ENCODE results near the gene CEP128. TPM values are rescaled to one million over a fixed set of nuclear protein-coding genes. Genes with fewer than 3 reads are reported as not detected.

CEP128 gene
- 10 to 100 TPM in 3 of 4 donors, 1 to 10 TPM in 1; 7.4 to 30.4 (median 11.7) TPM for total RNA-seq

DNA sequence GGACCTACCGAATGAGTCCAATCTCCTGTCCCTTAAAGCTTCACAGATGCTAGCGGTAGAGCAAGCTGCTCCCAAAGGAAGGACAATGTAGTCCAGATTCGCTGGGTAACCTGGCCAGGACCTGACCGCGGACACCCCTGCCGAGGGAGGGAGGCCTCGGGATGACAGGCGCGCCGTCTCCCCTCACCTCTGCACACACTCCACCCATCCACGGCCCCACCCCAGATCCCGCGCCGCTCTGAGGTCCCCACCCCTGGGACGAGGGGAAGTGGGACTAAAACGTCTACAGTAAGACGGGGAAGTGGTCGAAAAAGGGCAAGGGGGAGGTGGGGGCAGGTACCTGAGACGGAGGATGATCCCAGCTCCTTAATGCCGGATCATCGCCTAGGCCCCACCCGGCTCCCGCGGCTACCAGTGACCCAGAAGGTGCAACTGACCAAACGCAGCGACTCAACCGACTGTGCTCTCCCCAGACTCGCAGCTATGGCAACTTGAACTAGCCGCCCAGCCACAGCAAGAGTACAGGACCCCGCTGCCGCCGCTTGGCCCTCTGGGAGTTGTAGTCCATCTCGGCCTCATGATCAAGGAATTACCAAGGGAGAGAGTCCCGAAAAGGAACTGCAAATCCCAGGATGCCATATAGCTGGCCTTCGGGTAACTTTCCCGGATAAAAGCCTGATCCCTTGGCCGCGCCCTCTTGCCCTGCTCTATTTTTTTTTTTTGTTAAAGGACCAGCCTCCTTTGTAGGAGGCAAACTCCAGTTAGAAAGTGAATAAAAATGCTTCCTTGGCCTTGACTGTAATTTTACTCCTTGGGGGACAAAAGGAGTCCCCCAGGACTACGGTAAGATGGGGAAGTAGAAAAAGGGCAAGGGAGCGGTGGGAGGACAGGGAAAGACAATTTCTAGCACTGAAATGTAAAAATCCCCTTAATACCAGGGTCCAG lies at the start of gene CEP128:
Gene CEP128, minus strand, starts transcription at position 498 of the 945 bp plus-strand sequence.
- Histone ChIP-seq H3K27ac (peak within 1 kb of the TSS; percentile 33), H3K4me3 (peak within 1 kb of the TSS; percentile 69), H3K27me3 (peaks cover 5% of the 10 kb centered on the region), H3K36me3 (no peaks in the 10 kb centered on the region), H3K4me1 (peaks cover 24% of the 10 kb centered on the region), H3K9me3 (no peaks in the 10 kb centered on the region)
- under 1% methylated on average over 26 of the region's 40 CpGs for WGBS
- TF ChIP-seq POLR2A (IDR thresholded peaks at IDR 0.05) (no peak), EP300 (IDR thresholded peaks at IDR 0.05) (no peak), CTCF (IDR thresholded peaks at IDR 0.05) (no peak), POLR2AphosphoS5 (IDR thresholded peaks at IDR 0.05) (no peak)
- peak; percentile 95 to 97 for DNase-seq (ENCODE audit: low spot score in 2 of 2)

DNA sequence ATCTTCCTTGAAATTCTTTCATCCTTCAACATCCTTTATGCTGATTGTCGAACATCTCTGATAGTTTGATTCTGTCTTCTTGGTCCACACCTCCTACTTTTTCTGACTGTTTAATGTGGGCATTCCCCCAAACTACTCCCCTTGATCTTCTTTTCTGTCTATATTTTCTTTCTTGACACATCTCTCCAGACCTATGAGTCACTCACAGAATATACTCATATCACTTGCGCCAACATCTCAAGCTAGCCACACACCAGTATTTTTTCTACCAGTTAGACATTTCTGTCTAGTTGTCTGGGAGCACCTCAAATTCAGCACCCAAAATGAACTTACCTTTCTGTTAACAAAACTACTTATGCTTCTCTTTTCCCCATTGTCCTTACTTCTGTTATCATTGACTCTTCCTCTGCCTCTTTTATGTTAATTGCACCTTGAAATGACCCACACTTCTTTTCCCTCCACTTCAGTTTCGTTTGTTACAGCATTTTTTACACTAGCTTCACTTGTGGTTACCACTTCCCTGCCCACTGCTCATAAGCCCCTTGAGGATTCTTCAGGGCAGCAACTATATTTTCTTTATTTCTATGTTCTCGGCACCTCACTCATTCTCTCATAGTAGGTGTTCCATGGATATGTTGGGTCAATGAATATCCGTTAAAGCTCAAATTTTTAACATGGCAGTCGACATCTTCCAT lies 47.3 kb upstream of the CEP128 start:
- no peaks in the 10 kb centered on the region for H3K9me3 ChIP-seq
- no peaks in the 10 kb centered on the region for H3K36me3 ChIP-seq
- 84% methylated on average over 6 of the region's 6 CpGs for WGBS
- no peak for TF ChIP-seq POLR2AphosphoS5 (IDR thresholded peaks at IDR 0.05)
- no peak for TF ChIP-seq EP300 (IDR thresholded peaks at IDR 0.05)
- no peak for TF ChIP-seq POLR2A (IDR thresholded peaks at IDR 0.05)
- TF ChIP-seq CTCF (IDR thresholded peaks at IDR 0.05): no peak
- H3K4me1 ChIP-seq: peaks cover 5% of the 10 kb centered on the region
- H3K27ac ChIP-seq: no peak overlapping the region
- no peak for DNase-seq (ENCODE audit: low spot score in 2 of 2)
- H3K27me3 ChIP-seq: peaks cover 15% of the 10 kb centered on the region
- H3K4me3 ChIP-seq: no peak overlapping the region

DNA sequence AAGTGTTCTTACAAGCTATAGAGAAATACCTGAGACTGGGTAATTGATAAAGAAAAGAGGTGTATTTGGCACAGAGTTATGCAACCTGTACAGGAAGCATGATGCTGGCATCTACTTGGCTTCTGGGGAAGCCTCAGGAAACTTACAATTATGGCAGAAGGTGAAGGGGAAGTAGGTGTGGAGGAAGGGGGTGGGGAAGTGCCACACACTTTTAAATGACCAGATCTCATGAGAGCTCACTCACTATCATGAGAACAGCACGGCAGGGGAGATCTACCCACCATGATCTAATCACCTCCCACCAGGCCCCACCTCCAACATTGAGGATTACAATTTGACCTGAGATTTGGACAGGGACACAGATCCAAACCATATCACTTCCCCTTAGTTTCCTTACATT lies 46.7 kb upstream of the CEP128 start:
- Histone ChIP-seq H3K4me3 (no peak overlapping the region), H3K36me3 (no peaks in the 10 kb centered on the region), H3K4me1 (peaks cover 5% of the 10 kb centered on the region), H3K27ac (no peak overlapping the region), H3K9me3 (no peaks in the 10 kb centered on the region), H3K27me3 (peaks cover 15% of the 10 kb centered on the region)
- TF ChIP-seq POLR2AphosphoS5 (IDR thresholded peaks at IDR 0.05) (no peak), POLR2A (IDR thresholded peaks at IDR 0.05) (no peak), EP300 (IDR thresholded peaks at IDR 0.05) (no peak), CTCF (IDR thresholded peaks at IDR 0.05) (no peak)
- WGBS: 60% methylated on average over 1 of the region's 1 CpG
- no peak for DNase-seq (ENCODE audit: low spot score in 2 of 2)

- no peaks in the 10 kb centered on the region for H3K36me3 ChIP-seq
- DNase-seq (ENCODE audit: low spot score in 2 of 2): peak in 1 of 2 donors; percentile 68
- no peak overlapping the region for H3K4me3 ChIP-seq
- H3K4me1 ChIP-seq: peaks cover 5% of the 10 kb centered on the region
- H3K27ac ChIP-seq: no peak overlapping the region
- TF ChIP-seq POLR2A (IDR thresholded peaks at IDR 0.05) (no peak), CTCF (IDR thresholded peaks at IDR 0.05) (peak; percentile 82 to 91)
- peaks cover 15% of the 10 kb centered on the region for H3K27me3 ChIP-seq
- H3K9me3 ChIP-seq: no peaks in the 10 kb centered on the region
- WGBS: 28% methylated on average over 6 of the region's 6 CpGs
Measured at GRCh38 chr14:80987235-80988032, 45.9 kb upstream of the CEP128 start.

Data from suprapubic skin (tissue), 4 donors.